Measurements from ENCODE around the gene CIITA. TPM values are rescaled to one million over a fixed set of nuclear protein-coding genes. Genes with fewer than 3 reads are reported as not detected.

CIITA gene
- total and polyA plus RNA-seq, 10 of the 15 experiments (the other 5 are each of a cell fraction or from before 2014, with no cell fraction given): 11.5 to 145 (median 49.7) TPM

DNA sequence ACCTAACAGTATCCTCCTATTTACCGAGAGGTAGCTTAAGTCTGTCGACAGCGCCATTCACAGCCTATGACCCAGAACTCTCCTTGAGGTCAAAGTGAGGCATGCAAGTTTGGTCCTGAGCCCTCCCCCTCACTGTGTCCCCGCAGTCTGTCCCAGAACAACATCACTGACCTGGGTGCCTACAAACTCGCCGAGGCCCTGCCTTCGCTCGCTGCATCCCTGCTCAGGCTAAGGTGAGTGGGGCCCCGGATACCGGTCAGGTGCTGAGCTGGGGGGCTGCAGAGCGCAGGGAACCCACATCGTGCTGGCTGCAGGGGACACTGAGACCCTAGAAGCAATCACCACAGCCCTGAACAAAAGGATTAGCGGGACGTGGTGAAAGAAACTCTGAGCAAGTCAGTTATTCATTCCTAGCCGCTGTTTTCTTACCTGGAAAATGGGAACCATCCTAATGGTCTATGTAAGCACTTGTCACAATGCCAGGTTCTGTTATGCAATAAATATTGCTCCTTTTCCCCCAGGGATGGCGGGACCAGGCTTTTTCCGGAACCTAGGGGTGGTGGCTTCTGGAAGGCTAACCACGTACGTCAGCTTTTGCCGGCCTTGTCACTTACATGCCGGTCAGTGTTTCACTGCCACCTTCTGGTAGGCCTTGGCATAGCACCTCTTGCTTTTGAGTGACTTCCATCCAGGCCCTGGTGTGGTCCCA lies 41.4 kb downstream of the CIITA start:
- ChIA-PET POLR2A (interaction anchor here (0.6 to 2.3 kb wide), 7 partner anchors 19 to 389 kb away, joined by 3 to 16 read pairs (median 5); partner anchors contain the start of gene CIITA), RAD21 (ENCODE audit: unreplicated experiment) (interaction anchor here (0.6 to 7.2 kb wide), 27 partner anchors 8 to 405 kb away, joined by 3 to 87 read pairs (median 4); partner anchors contain the start of genes CIITA and NUBP1), SMC1A (ENCODE audit: uncharacterized antibody, unreplicated experiment) (interaction anchor here (0.6 to 6.6 kb wide), 27 partner anchors 9 to 404 kb away, joined by 3 to 79 read pairs (median 4); partner anchors contain the start of gene CIITA), CTCF (interaction anchor here (0.7 to 7.4 kb wide), 42 partner anchors 8 to 601 kb away, joined by 3 to 91 read pairs (median 5); partner anchors contain the start of genes CIITA and NUBP1)
- peak; percentile 89 for FAIRE-seq
- peak overlapping the region; percentile 4; the same call in 1 of the 2 replicates for H3K27ac ChIP-seq (ENCODE audit: control insufficient read depth, insufficient read depth)
- no peak overlapping the region for H3K4me2 ChIP-seq (ENCODE audit: control insufficient read depth, insufficient read depth)
- intact Hi-C loops (cut with micrococcal nuclease; ENCODE audit: unreplicated experiment) (loop anchor here (1.0 to 10.0 kb wide), 5 partner anchors 43 to 404 kb away; no protein-coding TSS in a partner anchor), in situ Hi-C loops (cut with MboI) (loop anchor here (5.0 kb wide), 1 partner anchor 176 kb away; the partner anchor contains the start of gene NUBP1)
- H2AFZ ChIP-seq (ENCODE audit: control insufficient read depth, low read depth, low read length): no peak overlapping the region
- BruUV-seq (replicated peaks): no TSS peak
- no peaks in the 10 kb centered on the region for H3K9me3 ChIP-seq (replicated peaks; ENCODE audit: control insufficient read depth, insufficient read depth, low read length)
- peak; percentile 89 for ATAC-seq
- no peak overlapping the region for H3K4me3 ChIP-seq
- peaks cover 25% of the 10 kb centered on the region for H3K4me1 ChIP-seq (ENCODE audit: control insufficient read depth, insufficient read depth, low read length)
- WGBS (ENCODE audit: insufficient coverage, insufficient replicate concordance, low lambda C conversion rate, missing lambda C conversion rate): 57% methylated on average over 20 of the region's 21 CpGs
- no peaks in the 10 kb centered on the region for H3K79me2 ChIP-seq (ENCODE audit: control insufficient read depth, insufficient read depth, low read length)
- DNase-seq (ENCODE audit: low read depth, low spot score): peak; percentile 77
- H3K36me3 ChIP-seq (ENCODE audit: control insufficient read depth in 2 of 2, insufficient read depth in 2 of 2, low read length in 1 of 2): peaks cover 39 to 44% of the 10 kb centered on the region in 2 experiments
- H4K20me1 ChIP-seq (ENCODE audit: control insufficient read depth, insufficient read depth): no peaks in the 10 kb centered on the region
- H3K27me3 ChIP-seq (replicated peaks in 1 of 2; ENCODE audit: control insufficient read depth in 2 of 2, insufficient read depth in 2 of 2, low read length in 1 of 2): no peaks in the 10 kb centered on the region
- H3K9ac ChIP-seq (ENCODE audit: control insufficient read depth, insufficient read depth, low read length): no peak overlapping the region
- TF ChIP-seq NR2C1 (IDR thresholded peaks at IDR 0.05) (no peak), E2F8 (IDR thresholded peaks at IDR 0.05; ENCODE audit: low read depth, partially characterized antibody) (no peak), CHD1 (IDR thresholded peaks at IDR 0.05; ENCODE audit: low read depth, low read length) (no peak), ATF7 (IDR thresholded peaks at IDR 0.05; ENCODE audit: low read depth) (peak; percentile 26; the same call in 1 of the 2 replicates), TBL1XR1 (IDR thresholded peaks at IDR 0.05; ENCODE audit: low read depth, low read length) (no peak), ATF2 (IDR thresholded peaks at IDR 0.05; ENCODE audit: low read length) (no peak), SMAD5 (IDR thresholded peaks at IDR 0.05; ENCODE audit: low read depth) (no peak), REST (IDR thresholded peaks at IDR 0.05; ENCODE audit: low read depth, low read length) (no peak), NFYA (IDR thresholded peaks at IDR 0.05; ENCODE audit: borderline replicate concordance, low read depth, low read length) (no peak)
- TF ChIP-seq, protein P1, sequence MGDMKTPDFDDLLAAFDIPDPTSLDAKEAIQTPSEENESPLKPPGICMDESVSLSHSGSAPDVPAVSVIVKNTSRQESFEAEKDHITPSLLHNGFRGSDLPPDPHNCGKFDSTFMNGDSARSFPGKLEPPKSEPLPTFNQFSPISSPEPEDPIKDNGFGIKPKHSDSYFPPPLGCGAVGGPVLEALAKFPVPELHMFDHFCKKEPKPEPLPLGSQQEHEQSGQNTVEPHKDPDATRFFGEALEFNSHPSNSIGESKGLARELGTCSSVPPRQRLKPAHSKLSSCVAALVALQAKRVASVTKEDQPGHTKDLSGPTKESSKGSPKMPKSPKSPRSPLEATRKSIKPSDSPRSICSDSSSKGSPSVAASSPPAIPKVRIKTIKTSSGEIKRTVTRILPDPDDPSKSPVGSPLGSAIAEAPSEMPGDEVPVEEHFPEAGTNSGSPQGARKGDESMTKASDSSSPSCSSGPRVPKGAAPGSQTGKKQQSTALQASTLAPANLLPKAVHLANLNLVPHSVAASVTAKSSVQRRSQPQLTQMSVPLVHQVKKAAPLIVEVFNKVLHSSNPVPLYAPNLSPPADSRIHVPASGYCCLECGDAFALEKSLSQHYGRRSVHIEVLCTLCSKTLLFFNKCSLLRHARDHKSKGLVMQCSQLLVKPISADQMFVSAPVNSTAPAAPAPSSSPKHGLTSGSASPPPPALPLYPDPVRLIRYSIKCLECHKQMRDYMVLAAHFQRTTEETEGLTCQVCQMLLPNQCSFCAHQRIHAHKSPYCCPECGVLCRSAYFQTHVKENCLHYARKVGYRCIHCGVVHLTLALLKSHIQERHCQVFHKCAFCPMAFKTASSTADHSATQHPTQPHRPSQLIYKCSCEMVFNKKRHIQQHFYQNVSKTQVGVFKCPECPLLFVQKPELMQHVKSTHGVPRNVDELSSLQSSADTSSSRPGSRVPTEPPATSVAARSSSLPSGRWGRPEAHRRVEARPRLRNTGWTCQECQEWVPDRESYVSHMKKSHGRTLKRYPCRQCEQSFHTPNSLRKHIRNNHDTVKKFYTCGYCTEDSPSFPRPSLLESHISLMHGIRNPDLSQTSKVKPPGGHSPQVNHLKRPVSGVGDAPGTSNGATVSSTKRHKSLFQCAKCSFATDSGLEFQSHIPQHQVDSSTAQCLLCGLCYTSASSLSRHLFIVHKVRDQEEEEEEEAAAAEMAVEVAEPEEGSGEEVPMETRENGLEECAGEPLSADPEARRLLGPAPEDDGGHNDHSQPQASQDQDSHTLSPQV (IDR thresholded peaks at IDR 0.05): no peak; the same call in 1 of the 2 replicates
